ENCODE results near the gene IKBKG.

IKBKG gene

GRCh38 chrX:154515090-154515965, 32.1 kb upstream of the IKBKG start:
- TF ChIP-seq CTCF (IDR thresholded peaks at IDR 0.05; ENCODE audit: insufficient read depth, low read length, missing control alignments): no peak
- ChIA-PET CTCF (interaction anchor here (1.7 kb wide), 1 partner anchor 12 kb away, joined by 9 read pairs; no protein-coding TSS in a partner anchor), POLR2A (interaction anchor here (1.0 to 2.1 kb wide), 4 partner anchors 12 to 116 kb away, joined by 3 to 7 read pairs (median 4); partner anchors contain the start of gene SLC10A3)
- peak overlapping the region; percentile 66 for H3K4me3 ChIP-seq (ENCODE audit: low read depth, low read length)
- no peak for DNase-seq (ENCODE audit: low read depth, low spot score)

GRCh38 chrX:154515966-154516655, 31.3 kb upstream of the IKBKG start, which contains the start of gene FAM3A:
Gene FAM3A, minus strand, starts transcription at chrX:154516232. Its CDS starts 460 bp downstream, at chrX:154515772.
- DNase-seq (ENCODE audit: low read depth, low spot score): no peak
- ChIA-PET CTCF (interaction anchor here (1.6 to 2.9 kb wide), 3 partner anchors 11 to 15 kb away, joined by 5 to 20 read pairs (median 9); no protein-coding TSS in a partner anchor), POLR2A (interaction anchor here (0.6 to 2.1 kb wide), 5 partner anchors 9 to 776 kb away, joined by 3 to 7 read pairs (median 4); partner anchors contain the start of gene SLC10A3)
- peak within 1 kb of the TSS; percentile 66 for H3K4me3 ChIP-seq (ENCODE audit: low read depth, low read length)
- TF ChIP-seq CTCF (IDR thresholded peaks at IDR 0.05; ENCODE audit: insufficient read depth, low read length, missing control alignments): no peak

- ChIA-PET CTCF (interaction anchor here (1.4 to 2.9 kb wide), 3 partner anchors 9 to 15 kb away, joined by 4 to 20 read pairs (median 5); no protein-coding TSS in a partner anchor), POLR2A (interaction anchor here (0.6 to 2.1 kb wide), 4 partner anchors 8 to 777 kb away, joined by 3 to 7 read pairs (median 4); partner anchors contain the start of gene SLC10A3)
- peak overlapping the region; percentile 57 for H3K4me3 ChIP-seq (ENCODE audit: low read depth, low read length)
- TF ChIP-seq CTCF (IDR thresholded peaks at IDR 0.05; ENCODE audit: insufficient read depth, low read length, missing control alignments): no peak
- no peak for DNase-seq (ENCODE audit: low read depth, low spot score)
Observed at GRCh38 chrX:154516656-154517100, 30.7 kb upstream of the IKBKG start.

- no peak for DNase-seq (ENCODE audit: low read depth, low spot score)
- CTCF ChIA-PET: interaction anchor here (1.4 to 2.9 kb wide), 3 partner anchors 9 to 14 kb away, joined by 4 to 20 read pairs (median 5); no protein-coding TSS in a partner anchor
- no peak for TF ChIP-seq CTCF (IDR thresholded peaks at IDR 0.05; ENCODE audit: insufficient read depth, low read length, missing control alignments)
- POLR2A ChIA-PET: interaction anchor here (1.4 to 2.1 kb wide), 2 partner anchors 8 to 27 kb away, joined by 5 to 7 read pairs; partner anchors contain the start of gene SLC10A3
- H3K4me3 ChIP-seq (ENCODE audit: low read depth, low read length): no peak overlapping the region
Observed at GRCh38 chrX:154517101-154517781, 30.2 kb upstream of the IKBKG start.

- no peak for DNase-seq (ENCODE audit: low read depth, low spot score)
- POLR2A ChIA-PET: interaction anchor here (0.6 kb wide), 1 partner anchor 41 kb away, joined by 3 read pairs; no protein-coding TSS in a partner anchor
- no peak overlapping the region for H3K4me3 ChIP-seq (ENCODE audit: low read depth, low read length)
- no peak for TF ChIP-seq CTCF (IDR thresholded peaks at IDR 0.05; ENCODE audit: insufficient read depth, low read length, missing control alignments)
- CTCF ChIA-PET: no interaction called here
Observed at GRCh38 chrX:154519389-154519788, 28.0 kb upstream of the IKBKG start.

All from AG04449 (cell line).